Measurements from ENCODE around the gene ALOX12B. TPM values are rescaled to one million over a fixed set of nuclear protein-coding genes. Genes with fewer than 3 reads are reported as not detected.

The ALOX12B gene
- polyA plus RNA-seq, 2 of the 4 experiments (the other 2 are of a cell fraction): 0.63 to 1.0 TPM

DNA sequence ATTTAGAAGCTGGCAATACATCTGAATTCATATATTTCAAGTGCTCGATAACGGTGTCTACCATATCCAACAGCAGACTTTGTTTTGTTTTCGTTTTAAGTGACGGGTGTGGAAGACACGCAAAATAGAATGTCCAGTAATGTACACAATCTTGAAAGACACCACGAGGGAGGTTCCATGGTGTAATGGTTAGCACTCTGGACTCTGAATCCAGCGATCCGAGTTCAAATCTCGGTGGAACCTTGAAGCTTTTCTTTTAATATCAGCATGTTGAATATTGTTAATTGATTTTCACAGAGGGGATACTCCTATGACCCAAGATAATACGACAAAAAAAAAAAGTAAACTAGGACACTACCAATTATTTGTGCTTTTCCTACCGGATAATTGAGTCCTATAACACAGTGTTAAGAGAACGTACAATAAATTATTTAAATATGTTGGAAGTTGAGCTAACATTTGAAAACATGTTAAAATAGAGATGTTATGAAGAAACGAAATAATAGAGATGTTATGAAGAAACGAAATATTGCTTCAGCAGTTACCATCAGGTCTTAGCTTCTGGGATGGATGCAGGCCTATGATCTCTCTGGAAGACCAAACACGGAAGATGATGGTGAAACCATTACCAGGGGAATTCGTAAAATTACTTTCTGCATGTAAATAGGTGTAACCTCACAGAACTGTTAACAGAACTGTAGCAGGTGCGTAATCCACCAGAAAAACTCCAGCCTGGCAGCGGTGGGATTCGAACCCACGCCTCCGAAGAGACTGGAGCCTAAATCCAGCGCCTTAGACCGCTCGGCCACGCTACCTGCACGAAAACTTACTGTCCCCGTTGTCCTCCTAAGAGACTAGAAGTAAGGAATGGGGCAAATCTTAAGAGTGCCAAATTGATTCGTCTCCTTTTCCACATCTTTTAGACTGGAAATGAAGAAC, 32.3 kb upstream of the ALOX12B start:
- H3K4me3 ChIP-seq: peak overlapping the region; percentile 56
- peaks cover 22% of the 10 kb centered on the region for H3K4me1 ChIP-seq
- peak overlapping the region; percentile 65 to 83 for H3K27ac ChIP-seq
- POLR2A ChIA-PET: interaction anchor here (0.5 to 4.4 kb wide), 24 partner anchors 20 to 263 kb away, joined by 3 to 41 read pairs (median 4); partner anchors contain the start of genes CTC1, KRABD2, NAA38 and PFAS
- peak; percentile 96 for FAIRE-seq
- WGBS (ENCODE audit: missing lambda C conversion rate): 1% methylated on average over 28 of the region's 28 CpGs
- no peaks in the 10 kb centered on the region for H3K9me3 ChIP-seq
- peak; percentile 37 to 41 for ATAC-seq
- CTCF ChIA-PET: interaction anchor here (0.7 to 24.1 kb wide), 37 partner anchors 8 to 221 kb away, joined by 3 to 1490 read pairs (median 4); partner anchors contain the start of genes ALOX12B, BORCS6, CTC1 and PER1
- H3K4me2 ChIP-seq: peak overlapping the region; percentile 95
- DNase-seq (ENCODE audit: low read depth in 1 of 2, low spot score in 1 of 2): peak; percentile 89 to 98
- TF ChIP-seq MYC (IDR thresholded peaks at IDR 0.05; ENCODE audit: borderline replicate concordance, low read length) (0 out of 2 replicates have a peak, but pooled peaks have one; percentile 60), JUN (IDR thresholded peaks at IDR 0.05) (peak in 1 of 2 experiments; percentile 58; a peak in 2 of 5 replicates), HOXB5 (CRISPR knock-in tag; IDR thresholded peaks at IDR 0.05) (peak; percentile 74; the same call in 1 of the 2 replicates), EHF (CRISPR knock-in tag; IDR thresholded peaks at IDR 0.05) (0 out of 2 replicates have a peak, but pooled peaks have one; percentile 35), FOXS1 (CRISPR knock-in tag; IDR thresholded peaks at IDR 0.05) (0 out of 2 replicates have a peak, but pooled peaks have one; percentile 37), HDAC2 (IDR thresholded peaks at IDR 0.05) (no peak), HOXA7 (CRISPR knock-in tag; IDR thresholded peaks at IDR 0.05) (0 out of 2 replicates have a peak, but pooled peaks have one; percentile 23), RNF2 (IDR thresholded peaks at IDR 0.05; ENCODE audit: borderline replicate concordance, low read depth) (no peak), EHMT2 (IDR thresholded peaks at IDR 0.05; ENCODE audit: low read depth) (no peak), TP53 (CRISPR knock-in tag; IDR thresholded peaks at IDR 0.05) (peak; percentile 20), KDM1A (IDR thresholded peaks at IDR 0.05; ENCODE audit: low read depth) (0 out of 2 replicates have a peak, but pooled peaks have one; percentile 23), FOSL2 (IDR thresholded peaks at IDR 0.05) (no peak), FOSL2 (CRISPR knock-in tag; IDR thresholded peaks at IDR 0.05) (peak; percentile 6; the same call in 1 of the 2 replicates), SREBF2 (IDR thresholded peaks at IDR 0.05) (peak; percentile 93), HOXB13 (CRISPR knock-in tag; IDR thresholded peaks at IDR 0.05; ENCODE audit: low read depth) (no peak), RFX5 (IDR thresholded peaks at IDR 0.05) (no peak), CEBPB (IDR thresholded peaks at IDR 0.05) (peak; percentile 49 to 82; a peak in 3 of 4 replicates), POLR2AphosphoS2 (conservative IDR thresholded peaks at IDR 0.05; ENCODE audit: low read length) (no peak), ESRRA (IDR thresholded peaks at IDR 0.05; ENCODE audit: borderline replicate concordance, low read length) (0 out of 2 replicates have a peak, but pooled peaks have one; percentile 43), MAZ (IDR thresholded peaks at IDR 0.05; ENCODE audit: borderline replicate concordance, low read depth, low read length) (peak; percentile 96; the same call in 1 of the 2 replicates), NPAS2 (CRISPR knock-in tag; IDR thresholded peaks at IDR 0.05; ENCODE audit: borderline replicate concordance) (no peak; the same call in 1 of the 2 replicates), SMC3 (IDR thresholded peaks at IDR 0.05) (peak; percentile 22; the same call in 2 of the 3 replicates), FOSB (CRISPR knock-in tag; IDR thresholded peaks at IDR 0.05) (0 out of 2 replicates have a peak, but pooled peaks have one; percentile 46), ZFP36 (IDR thresholded peaks at IDR 0.05; ENCODE audit: borderline replicate concordance, partially characterized antibody) (no peak), GATA3 (IDR thresholded peaks at IDR 0.05; ENCODE audit: borderline replicate concordance) (0 out of 2 replicates have a peak, but pooled peaks have one; percentile 27)
- TF ChIP-seq, protein P1, sequence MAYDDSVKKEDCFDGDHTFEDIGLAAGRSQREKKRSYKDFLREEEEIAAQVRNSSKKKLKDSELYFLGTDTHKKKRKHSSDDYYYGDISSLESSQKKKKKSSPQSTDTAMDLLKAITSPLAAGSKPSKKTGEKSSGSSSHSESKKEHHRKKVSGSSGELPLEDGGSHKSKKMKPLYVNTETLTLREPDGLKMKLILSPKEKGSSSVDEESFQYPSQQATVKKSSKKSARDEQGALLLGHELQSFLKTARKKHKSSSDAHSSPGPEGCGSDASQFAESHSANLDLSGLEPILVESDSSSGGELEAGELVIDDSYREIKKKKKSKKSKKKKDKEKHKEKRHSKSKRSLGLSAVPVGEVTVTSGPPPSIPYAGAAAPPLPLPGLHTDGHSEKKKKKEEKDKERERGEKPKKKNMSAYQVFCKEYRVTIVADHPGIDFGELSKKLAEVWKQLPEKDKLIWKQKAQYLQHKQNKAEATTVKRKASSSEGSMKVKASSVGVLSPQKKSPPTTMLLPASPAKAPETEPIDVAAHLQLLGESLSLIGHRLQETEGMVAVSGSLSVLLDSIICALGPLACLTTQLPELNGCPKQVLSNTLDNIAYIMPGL (CRISPR knock-in tag; IDR thresholded peaks at IDR 0.05; ENCODE audit: borderline replicate concordance): no peak; the same call in none of the 2 replicates
- TF ChIP-seq, protein P2, sequence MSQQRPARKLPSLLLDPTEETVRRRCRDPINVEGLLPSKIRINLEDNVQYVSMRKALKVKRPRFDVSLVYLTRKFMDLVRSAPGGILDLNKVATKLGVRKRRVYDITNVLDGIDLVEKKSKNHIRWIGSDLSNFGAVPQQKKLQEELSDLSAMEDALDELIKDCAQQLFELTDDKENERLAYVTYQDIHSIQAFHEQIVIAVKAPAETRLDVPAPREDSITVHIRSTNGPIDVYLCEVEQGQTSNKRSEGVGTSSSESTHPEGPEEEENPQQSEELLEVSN (IDR thresholded peaks at IDR 0.05; ENCODE audit: borderline replicate concordance, low read depth): peak; percentile 21; the same call in 1 of the 2 replicates
- TF ChIP-seq, protein P3, sequence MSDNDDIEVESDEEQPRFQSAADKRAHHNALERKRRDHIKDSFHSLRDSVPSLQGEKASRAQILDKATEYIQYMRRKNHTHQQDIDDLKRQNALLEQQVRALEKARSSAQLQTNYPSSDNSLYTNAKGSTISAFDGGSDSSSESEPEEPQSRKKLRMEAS (IDR thresholded peaks at IDR 0.05): peak; percentile 61
- TF ChIP-seq, protein P4, sequence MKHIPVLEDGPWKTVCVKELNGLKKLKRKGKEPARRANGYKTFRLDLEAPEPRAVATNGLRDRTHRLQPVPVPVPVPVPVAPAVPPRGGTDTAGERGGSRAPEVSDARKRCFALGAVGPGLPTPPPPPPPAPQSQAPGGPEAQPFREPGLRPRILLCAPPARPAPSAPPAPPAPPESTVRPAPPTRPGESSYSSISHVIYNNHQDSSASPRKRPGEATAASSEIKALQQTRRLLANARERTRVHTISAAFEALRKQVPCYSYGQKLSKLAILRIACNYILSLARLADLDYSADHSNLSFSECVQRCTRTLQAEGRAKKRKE (CRISPR knock-in tag; IDR thresholded peaks at IDR 0.05; ENCODE audit: low read depth): peak; percentile 61; the same call in 1 of the 2 replicates
- TF ChIP-seq, protein P5, sequence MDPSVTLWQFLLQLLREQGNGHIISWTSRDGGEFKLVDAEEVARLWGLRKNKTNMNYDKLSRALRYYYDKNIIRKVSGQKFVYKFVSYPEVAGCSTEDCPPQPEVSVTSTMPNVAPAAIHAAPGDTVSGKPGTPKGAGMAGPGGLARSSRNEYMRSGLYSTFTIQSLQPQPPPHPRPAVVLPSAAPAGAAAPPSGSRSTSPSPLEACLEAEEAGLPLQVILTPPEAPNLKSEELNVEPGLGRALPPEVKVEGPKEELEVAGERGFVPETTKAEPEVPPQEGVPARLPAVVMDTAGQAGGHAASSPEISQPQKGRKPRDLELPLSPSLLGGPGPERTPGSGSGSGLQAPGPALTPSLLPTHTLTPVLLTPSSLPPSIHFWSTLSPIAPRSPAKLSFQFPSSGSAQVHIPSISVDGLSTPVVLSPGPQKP (IDR thresholded peaks at IDR 0.05; ENCODE audit: low read depth, low read length): no peak
- TF ChIP-seq, protein P6, sequence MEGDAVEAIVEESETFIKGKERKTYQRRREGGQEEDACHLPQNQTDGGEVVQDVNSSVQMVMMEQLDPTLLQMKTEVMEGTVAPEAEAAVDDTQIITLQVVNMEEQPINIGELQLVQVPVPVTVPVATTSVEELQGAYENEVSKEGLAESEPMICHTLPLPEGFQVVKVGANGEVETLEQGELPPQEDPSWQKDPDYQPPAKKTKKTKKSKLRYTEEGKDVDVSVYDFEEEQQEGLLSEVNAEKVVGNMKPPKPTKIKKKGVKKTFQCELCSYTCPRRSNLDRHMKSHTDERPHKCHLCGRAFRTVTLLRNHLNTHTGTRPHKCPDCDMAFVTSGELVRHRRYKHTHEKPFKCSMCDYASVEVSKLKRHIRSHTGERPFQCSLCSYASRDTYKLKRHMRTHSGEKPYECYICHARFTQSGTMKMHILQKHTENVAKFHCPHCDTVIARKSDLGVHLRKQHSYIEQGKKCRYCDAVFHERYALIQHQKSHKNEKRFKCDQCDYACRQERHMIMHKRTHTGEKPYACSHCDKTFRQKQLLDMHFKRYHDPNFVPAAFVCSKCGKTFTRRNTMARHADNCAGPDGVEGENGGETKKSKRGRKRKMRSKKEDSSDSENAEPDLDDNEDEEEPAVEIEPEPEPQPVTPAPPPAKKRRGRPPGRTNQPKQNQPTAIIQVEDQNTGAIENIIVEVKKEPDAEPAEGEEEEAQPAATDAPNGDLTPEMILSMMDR (IDR thresholded peaks at IDR 0.05): peak; percentile 33; the same call in 1 of the 3 replicates
